Neural progenitor cell (in vitro differentiated cells): ENCODE data around the gene GALNT18. TPM values are rescaled to one million over a fixed set of nuclear protein-coding genes. Genes with fewer than 3 reads are reported as not detected.

Experiments used
- DNase-seq: peaks from one replicate; pipeline ENCODE4 v3.0.0-alpha.2; 2016; ENCODE audit warnings: low spot score
- H2AFZ ChIP-seq: fragments of 200-600 bp; sonication (generic); replicated peaks from 2 replicates; pipeline ENCODE4 v1.6.1; 2016; ENCODE audit warnings: antibody characterized with exemption
- H3F3A ChIP-seq: fragments of 200-600 bp; sonication (generic); 2 replicates; pipeline ENCODE4 v1.6.1; 2016; ENCODE audit warnings: antibody characterized with exemption, low read depth
- H3K27ac ChIP-seq: fragments of 200-600 bp; sonication (generic); 2 replicates; pipeline ENCODE4 v1.5.1; 2016; ENCODE audit warnings: mild to moderate bottlenecking
- H3K27me3 ChIP-seq: fragments of 200-600 bp; sonication (generic); 2 replicates; pipeline ENCODE4 v1.6.1; 2016; ENCODE audit warnings: mild to moderate bottlenecking, moderate library complexity
- H3K36me3 ChIP-seq: fragments of 200-600 bp; sonication (generic); 2 replicates; pipeline ENCODE4 v1.5.1; 2016
- H3K4me1 ChIP-seq: fragments of 200-600 bp; sonication (generic); 2 replicates; pipeline ENCODE4 v1.6.1; 2016; ENCODE audit warnings: mixed run types
- H3K4me2 ChIP-seq: fragments of 200-600 bp; sonication (generic); 2 replicates; pipeline ENCODE4 v1.6.1; 2016
- H3K4me3 ChIP-seq: fragments of 200-600 bp; sonication (generic); 2 replicates; pipeline ENCODE4 v1.5.1; 2016
- H3K79me2 ChIP-seq: fragments of 200-600 bp; sonication (generic); 2 replicates; pipeline ENCODE4 v1.6.1; 2016; ENCODE audit warnings: low read depth
- H3K9ac ChIP-seq: fragments of 200-600 bp; sonication (generic); 2 replicates; pipeline ENCODE4 v1.6.1; 2016
- H3K9me3 ChIP-seq: fragments of 200-600 bp; sonication (generic); 2 replicates; pipeline ENCODE4 v1.5.1; 2016; ENCODE audit warnings: low read depth
- H4K20me1 ChIP-seq: fragments of 200-600 bp; sonication (generic); 2 replicates; pipeline ENCODE4 v1.6.1; 2016; ENCODE audit warnings: low read depth
- H3K27ac Mint-ChIP-seq: 3 replicates; pipeline ENCODE4 v1.8.0; 2021; ENCODE audit warnings: mixed read lengths
- H3K27me3 Mint-ChIP-seq: 2 replicates; pipeline ENCODE4 v1.8.0; 2022; ENCODE audit warnings: low read depth, mild to moderate bottlenecking, inconsistent platforms, moderate library complexity, mixed read lengths; ENCODE audit not compliant: insufficient read depth
- H3K36me3 Mint-ChIP-seq: 3 replicates; pipeline ENCODE4 v1.8.0; 2021; ENCODE audit warnings: mixed read lengths
- H3K4me1 Mint-ChIP-seq: 3 replicates; pipeline ENCODE4 v1.8.0; 2021; ENCODE audit warnings: mixed read lengths
- H3K4me3 Mint-ChIP-seq: 3 replicates; pipeline ENCODE4 v1.8.0; 2021; ENCODE audit warnings: mild to moderate bottlenecking, moderate library complexity, mixed read lengths
- H3K9me3 Mint-ChIP-seq: 3 replicates; pipeline ENCODE4 v1.8.0; 2020; ENCODE audit warnings: mixed read lengths
- EZH2 ChIP-seq: fragments of 200-600 bp; sonication (generic); IDR thresholded peaks from 2 replicates; pipeline ENCODE4 v1.6.1; 2017; ENCODE audit warnings: antibody characterized with exemption, mild to moderate bottlenecking, moderate library complexity
- EZH2phosphoT487 ChIP-seq: fragments of 200-600 bp; sonication (generic); IDR thresholded peaks from 2 replicates; pipeline ENCODE4 v1.6.1; 2017; ENCODE audit warnings: antibody characterized with exemption
- total RNA-seq: library from RNA; depleted of rRNA; stranded (reverse); fragments of >200 nt; gene quantifications from 2 replicates; pipeline ENCODE4 v1.2.3, GENCODE V29; 2015; ENCODE audit warnings: low replicate concordance
- TF ChIP-seq, protein P1 (sequence below): fragments of 200-600 bp; sonication (generic); IDR thresholded peaks from 2 replicates; pipeline ENCODE4 v1.5.1; 2017; ENCODE audit warnings: antibody characterized with exemption, mild to moderate bottlenecking

GALNT18 gene
- total RNA-seq, 1 donor from 2014 or later: 2.4 TPM

DNA sequence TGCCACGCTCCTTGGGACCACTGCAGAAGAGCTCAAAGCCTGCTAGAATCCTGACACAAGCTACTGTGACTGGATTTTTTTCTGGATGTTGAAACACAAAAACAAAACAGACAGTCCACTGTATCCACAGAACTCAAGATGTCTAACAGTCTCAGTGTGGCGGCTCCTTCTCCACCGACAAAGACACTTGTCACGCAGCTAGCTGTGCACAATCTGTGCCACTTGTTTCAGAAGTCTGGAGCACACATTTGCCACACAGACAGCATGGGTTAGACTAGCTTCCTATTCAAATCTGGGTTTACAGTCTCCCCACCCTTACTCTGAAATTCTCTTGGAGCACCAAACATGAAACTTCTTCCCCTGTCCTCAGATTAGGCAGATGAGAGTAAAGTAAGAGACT lies 99.2 kb downstream of the GALNT18 start:
- H3K27me3 ChIP-seq: no peaks in the 10 kb centered on the region
- H3K4me3 ChIP-seq: no peak overlapping the region
- H3K9me3 ChIP-seq: no peaks in the 10 kb centered on the region
- no peaks in the 10 kb centered on the region for H4K20me1 ChIP-seq
- H3K36me3 Mint-ChIP-seq: no peaks in the 10 kb centered on the region
- H3K79me2 ChIP-seq: no peaks in the 10 kb centered on the region
- H3K4me2 ChIP-seq: no peak overlapping the region
- no peaks in the 10 kb centered on the region for H3K27me3 Mint-ChIP-seq
- H3K27ac ChIP-seq: no peak overlapping the region
- no peak overlapping the region for H3K4me3 Mint-ChIP-seq
- TF ChIP-seq, protein P1, sequence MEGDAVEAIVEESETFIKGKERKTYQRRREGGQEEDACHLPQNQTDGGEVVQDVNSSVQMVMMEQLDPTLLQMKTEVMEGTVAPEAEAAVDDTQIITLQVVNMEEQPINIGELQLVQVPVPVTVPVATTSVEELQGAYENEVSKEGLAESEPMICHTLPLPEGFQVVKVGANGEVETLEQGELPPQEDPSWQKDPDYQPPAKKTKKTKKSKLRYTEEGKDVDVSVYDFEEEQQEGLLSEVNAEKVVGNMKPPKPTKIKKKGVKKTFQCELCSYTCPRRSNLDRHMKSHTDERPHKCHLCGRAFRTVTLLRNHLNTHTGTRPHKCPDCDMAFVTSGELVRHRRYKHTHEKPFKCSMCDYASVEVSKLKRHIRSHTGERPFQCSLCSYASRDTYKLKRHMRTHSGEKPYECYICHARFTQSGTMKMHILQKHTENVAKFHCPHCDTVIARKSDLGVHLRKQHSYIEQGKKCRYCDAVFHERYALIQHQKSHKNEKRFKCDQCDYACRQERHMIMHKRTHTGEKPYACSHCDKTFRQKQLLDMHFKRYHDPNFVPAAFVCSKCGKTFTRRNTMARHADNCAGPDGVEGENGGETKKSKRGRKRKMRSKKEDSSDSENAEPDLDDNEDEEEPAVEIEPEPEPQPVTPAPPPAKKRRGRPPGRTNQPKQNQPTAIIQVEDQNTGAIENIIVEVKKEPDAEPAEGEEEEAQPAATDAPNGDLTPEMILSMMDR: no peak
- TF ChIP-seq EZH2 (no peak), EZH2phosphoT487 (no peak)
- no peaks in the 10 kb centered on the region for H3F3A ChIP-seq
- H3K4me1 ChIP-seq: peaks cover 8% of the 10 kb centered on the region
- no peak for DNase-seq
- H3K9me3 Mint-ChIP-seq: no peaks in the 10 kb centered on the region
- no peak overlapping the region for H3K27ac Mint-ChIP-seq
- no peak overlapping the region for H2AFZ ChIP-seq
- H3K36me3 ChIP-seq: no peaks in the 10 kb centered on the region
- H3K4me1 Mint-ChIP-seq: peaks cover 13% of the 10 kb centered on the region
- no peak overlapping the region for H3K9ac ChIP-seq

DNA sequence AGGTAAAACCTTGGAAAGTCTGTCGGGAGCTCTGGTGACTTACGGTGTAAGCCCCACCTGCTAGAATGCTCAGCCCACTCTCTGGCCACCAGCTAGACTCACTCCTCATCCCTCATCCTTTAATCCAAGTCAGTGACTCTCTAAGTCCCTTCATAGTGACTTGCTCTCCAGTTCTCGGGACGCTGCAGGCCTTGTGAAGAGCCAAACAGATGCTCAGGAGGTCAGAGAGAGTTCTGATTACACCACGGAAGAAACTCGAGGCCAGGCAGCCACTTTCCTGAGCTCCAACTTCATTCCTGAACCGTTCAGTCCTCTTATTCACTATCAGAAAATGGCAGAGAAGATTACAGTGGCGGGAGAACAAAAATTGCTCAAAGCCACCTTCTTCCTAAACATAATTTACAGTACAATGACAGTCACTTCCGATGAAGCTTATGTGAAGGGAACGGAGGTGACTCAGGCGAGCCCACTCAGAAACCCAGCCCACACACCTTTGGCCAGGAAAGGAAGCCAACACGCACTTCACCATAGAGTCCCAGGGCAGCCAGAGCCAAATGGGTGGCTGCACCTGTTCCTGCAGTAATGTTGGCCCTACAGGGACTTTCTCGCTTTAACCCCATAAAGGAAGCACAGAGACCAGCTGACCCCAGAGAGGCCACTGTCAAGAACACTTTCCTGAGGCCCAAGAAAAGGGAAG lies 100.4 kb downstream of the GALNT18 start:
- H3K27ac ChIP-seq: no peak overlapping the region
- Mint-ChIP-seq H3K4me1 (peaks cover 13% of the 10 kb centered on the region), H3K4me3 (no peak overlapping the region)

DNA sequence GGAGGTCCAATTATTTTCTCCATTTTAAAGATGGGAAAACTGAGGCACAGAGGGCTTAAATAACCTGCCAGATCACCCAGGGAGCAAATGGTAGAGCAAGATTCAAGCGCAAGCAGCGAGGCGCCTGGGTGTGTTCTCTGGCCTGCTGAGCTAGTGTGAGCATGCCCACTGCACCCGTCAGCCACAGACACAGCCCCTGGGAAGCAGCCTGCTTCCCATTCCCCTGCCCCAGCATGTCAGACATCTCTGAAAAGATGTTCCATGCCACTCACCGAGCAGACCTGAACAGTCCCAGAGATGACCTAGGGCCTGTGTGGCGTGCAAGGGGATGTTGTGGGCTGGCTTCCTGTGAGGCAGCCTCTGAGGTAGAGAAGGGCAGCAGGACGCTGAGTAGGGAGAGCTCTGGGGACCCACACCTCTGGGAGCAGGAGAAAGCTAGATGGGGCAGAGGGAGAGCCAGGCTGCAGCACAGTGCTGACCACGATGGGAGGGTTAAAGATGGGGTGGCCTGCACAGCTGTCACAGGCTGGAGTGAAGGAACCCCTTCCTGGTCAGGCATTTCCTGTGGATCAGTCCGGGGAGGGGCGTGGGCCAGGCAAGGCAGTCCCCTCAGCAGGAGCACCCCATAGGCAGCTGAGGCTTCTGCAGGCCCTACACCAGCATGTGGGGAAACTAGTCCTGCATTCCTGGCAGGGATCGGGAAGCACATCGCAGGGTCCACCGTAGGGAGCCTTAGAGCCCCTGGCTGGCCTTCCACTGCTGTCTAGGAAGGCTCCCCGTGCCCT lies 101.4 kb downstream of the GALNT18 start:
- H2AFZ ChIP-seq: no peak overlapping the region
- no peak for TF ChIP-seq EZH2
- TF ChIP-seq EZH2phosphoT487: no peak
- TF ChIP-seq, protein P1: no peak
- H3K4me2 ChIP-seq: no peak overlapping the region
- H3K9ac ChIP-seq: no peak overlapping the region
- no peaks in the 10 kb centered on the region for H3F3A ChIP-seq
- H3K36me3 ChIP-seq: no peaks in the 10 kb centered on the region
- no peaks in the 10 kb centered on the region for H3K36me3 Mint-ChIP-seq
- H4K20me1 ChIP-seq: no peaks in the 10 kb centered on the region
- H3K9me3 ChIP-seq: no peaks in the 10 kb centered on the region
- peaks cover 4% of the 10 kb centered on the region for H3K27me3 Mint-ChIP-seq
- no peaks in the 10 kb centered on the region for H3K27me3 ChIP-seq
- H3K4me1 ChIP-seq: peaks cover 8% of the 10 kb centered on the region
- H3K27ac ChIP-seq: no peak overlapping the region
- H3K79me2 ChIP-seq: no peaks in the 10 kb centered on the region
- no peaks in the 10 kb centered on the region for H3K9me3 Mint-ChIP-seq
- H3K27ac Mint-ChIP-seq: peak overlapping the region; percentile 79
- no peak overlapping the region for H3K4me3 Mint-ChIP-seq
- peaks cover 13% of the 10 kb centered on the region for H3K4me1 Mint-ChIP-seq
- H3K4me3 ChIP-seq: no peak overlapping the region
- DNase-seq: no peak

More for the DNA sequence above, 100.4 kb downstream of the GALNT18 start:
- H3K27me3 Mint-ChIP-seq: peaks cover 2% of the 10 kb centered on the region
- DNase-seq: no peak
- Histone ChIP-seq H3K9ac (no peak overlapping the region), H4K20me1 (no peaks in the 10 kb centered on the region), H3K4me1 (peaks cover 8% of the 10 kb centered on the region), H3K4me2 (no peak overlapping the region), H3K9me3 (no peaks in the 10 kb centered on the region), H3K79me2 (no peaks in the 10 kb centered on the region), H2AFZ (no peak overlapping the region), H3K4me3 (no peak overlapping the region), H3K27me3 (no peaks in the 10 kb centered on the region), H3K36me3 (no peaks in the 10 kb centered on the region), H3F3A (no peaks in the 10 kb centered on the region)
- no peaks in the 10 kb centered on the region for H3K9me3 Mint-ChIP-seq
- H3K27ac Mint-ChIP-seq: peak overlapping the region; percentile 69
- TF ChIP-seq, protein P1: no peak
- no peak for TF ChIP-seq EZH2phosphoT487
- no peak for TF ChIP-seq EZH2
- no peaks in the 10 kb centered on the region for H3K36me3 Mint-ChIP-seq
